DND-41 (cell line): ENCODE results near the gene NBAS.

ENCODE experiments used
- ATAC-seq: fragments of 200-7000 bp; cut with Tn5 transposase; 3 replicates; pipeline ENCODE4 v1.9.1; 2021; ENCODE audit warnings: low read depth; ENCODE audit not compliant: insufficient read depth
- DNase-seq: peaks from one replicate; pipeline ENCODE4 v3.0.0-alpha.2; 2020
- H2AFZ ChIP-seq: 2 replicates; pipeline ENCODE4 v1.6.0; 2012; ENCODE audit warnings: low read depth, low read length
- H3K27ac ChIP-seq: 2 replicates; pipeline ENCODE4 v1.5.1; 2012; ENCODE audit warnings: low read length, inconsistent platforms
- H3K27me3 ChIP-seq: fragments of 200-600 bp; sonication (generic); 2 replicates; pipeline ENCODE4 v1.6.0; 2012; ENCODE audit warnings: low read length, mild to moderate bottlenecking, inconsistent platforms; ENCODE audit not compliant: insufficient read depth, poor library complexity
- H3K36me3 ChIP-seq: 2 replicates; pipeline ENCODE4 v1.5.1; 2012; ENCODE audit warnings: low read length, inconsistent platforms; ENCODE audit not compliant: insufficient read depth
- H3K4me1 ChIP-seq: 2 replicates; pipeline ENCODE4 v1.5.1; 2012; ENCODE audit warnings: mild to moderate bottlenecking, low read length; ENCODE audit not compliant: insufficient read depth
- H3K4me2 ChIP-seq: 2 replicates; pipeline ENCODE4 v1.6.0; 2012; ENCODE audit warnings: mild to moderate bottlenecking, moderate library complexity, low read length, inconsistent platforms; ENCODE audit not compliant: insufficient read depth
- H3K4me3 ChIP-seq, 2 experiments: fragments of 200-600 bp in 1 of 2; shearing (Covaris generic) in 1 of 2; 2 replicates each; pipeline ENCODE4 v1.5.1; 2012 to 2016; ENCODE audit warnings: inconsistent platforms in 2 of 2, low read length in 2 of 2, mild to moderate bottlenecking in 2 of 2, low read depth in 1 of 2, moderate library complexity in 1 of 2
- H3K79me2 ChIP-seq: 2 replicates; pipeline ENCODE4 v1.6.0; 2012; ENCODE audit warnings: low read length, inconsistent platforms; ENCODE audit not compliant: insufficient read depth
- H3K9ac ChIP-seq: 2 replicates; pipeline ENCODE4 v1.6.0; 2012; ENCODE audit warnings: low read depth, mild to moderate bottlenecking, inconsistent platforms, low read length, moderate library complexity
- H3K9me3 ChIP-seq: 2 replicates; pipeline ENCODE4 v1.5.1; 2012; ENCODE audit warnings: low read length, moderate library complexity, mild to moderate bottlenecking, inconsistent platforms; ENCODE audit not compliant: insufficient read depth, severe bottlenecking
- H4K20me1 ChIP-seq: 2 replicates; pipeline ENCODE4 v1.6.0; 2012; ENCODE audit warnings: low read length; ENCODE audit not compliant: insufficient read depth
- CTCF ChIP-seq: IDR thresholded peaks from 2 replicates; pipeline ENCODE4 v1.5.1; 2012; ENCODE audit warnings: borderline replicate concordance, low read length, moderate library complexity, mild to moderate bottlenecking; ENCODE audit not compliant: poor library complexity, severe bottlenecking; ENCODE audit errors: extremely low read depth
- EZH2 ChIP-seq: IDR thresholded peaks from 3 replicates; pipeline ENCODE4 v1.6.1; 2012; ENCODE audit warnings: borderline replicate concordance, low read depth, mild to moderate bottlenecking, moderate library complexity, low read length, inconsistent platforms; ENCODE audit not compliant: severe bottlenecking

NBAS gene

GRCh38 chr2:15458277-15458676 lies 102.9 kb downstream of the NBAS start:
- H3K4me2 ChIP-seq: no peak overlapping the region
- DNase-seq (no peak), ATAC-seq (no peak)
- H3K27me3 ChIP-seq: no peaks in the 10 kb centered on the region
- H3K9ac ChIP-seq: no peak overlapping the region
- H3K27ac ChIP-seq: no peak overlapping the region
- no peak overlapping the region for H2AFZ ChIP-seq
- TF ChIP-seq EZH2: no peak
- TF ChIP-seq CTCF: no peak
- no peaks in the 10 kb centered on the region for H3K79me2 ChIP-seq
- H3K9me3 ChIP-seq: no peaks in the 10 kb centered on the region
- no peak overlapping the region for H3K4me3 ChIP-seq
- no peaks in the 10 kb centered on the region for H4K20me1 ChIP-seq
- H3K36me3 ChIP-seq: peaks cover 33% of the 10 kb centered on the region
- no peaks in the 10 kb centered on the region for H3K4me1 ChIP-seq

GRCh38 chr2:15457868-15458267 lies 103.3 kb downstream of the NBAS start:
- Histone ChIP-seq H3K36me3 (peaks cover 32% of the 10 kb centered on the region), H3K27me3 (no peaks in the 10 kb centered on the region), H3K27ac (no peak overlapping the region), H3K4me1 (no peaks in the 10 kb centered on the region), H3K79me2 (no peaks in the 10 kb centered on the region), H3K9ac (no peak overlapping the region), H2AFZ (no peak overlapping the region), H3K9me3 (no peaks in the 10 kb centered on the region), H3K4me2 (no peak overlapping the region), H3K4me3 (no peak overlapping the region), H4K20me1 (no peaks in the 10 kb centered on the region)
- TF ChIP-seq CTCF: no peak
- no peak for TF ChIP-seq EZH2
- ATAC-seq: no peak
- DNase-seq: no peak

GRCh38 chr2:15456352-15456751 lies 104.8 kb downstream of the NBAS start:
- Histone ChIP-seq H3K27ac (no peak overlapping the region), H2AFZ (no peak overlapping the region), H3K4me3 (no peak overlapping the region), H3K79me2 (no peaks in the 10 kb centered on the region), H3K9me3 (no peaks in the 10 kb centered on the region), H3K27me3 (no peaks in the 10 kb centered on the region), H3K4me2 (no peak overlapping the region), H3K36me3 (peaks cover 29% of the 10 kb centered on the region), H3K4me1 (no peaks in the 10 kb centered on the region), H3K9ac (no peak overlapping the region), H4K20me1 (no peaks in the 10 kb centered on the region)
- DNase-seq (no peak), ATAC-seq (no peak)
- no peak for TF ChIP-seq EZH2
- TF ChIP-seq CTCF: no peak

- DNase-seq (no peak), ATAC-seq (no peak)
- Histone ChIP-seq H2AFZ (no peak overlapping the region), H3K27ac (no peak overlapping the region), H3K4me3 (no peak overlapping the region), H4K20me1 (no peaks in the 10 kb centered on the region), H3K9me3 (no peaks in the 10 kb centered on the region), H3K4me2 (no peak overlapping the region), H3K27me3 (no peaks in the 10 kb centered on the region), H3K9ac (no peak overlapping the region), H3K36me3 (peaks cover 3% of the 10 kb centered on the region; the same call in 1 of the 2 replicates), H3K4me1 (no peaks in the 10 kb centered on the region), H3K79me2 (no peaks in the 10 kb centered on the region)
- TF ChIP-seq CTCF: no peak
- no peak for TF ChIP-seq EZH2
These were observed 110.3 kb downstream of the NBAS start for GRCh38 chr2:15450808-15451207.
